ENCODE data around the gene DICER1.

The DICER1 gene

DNA sequence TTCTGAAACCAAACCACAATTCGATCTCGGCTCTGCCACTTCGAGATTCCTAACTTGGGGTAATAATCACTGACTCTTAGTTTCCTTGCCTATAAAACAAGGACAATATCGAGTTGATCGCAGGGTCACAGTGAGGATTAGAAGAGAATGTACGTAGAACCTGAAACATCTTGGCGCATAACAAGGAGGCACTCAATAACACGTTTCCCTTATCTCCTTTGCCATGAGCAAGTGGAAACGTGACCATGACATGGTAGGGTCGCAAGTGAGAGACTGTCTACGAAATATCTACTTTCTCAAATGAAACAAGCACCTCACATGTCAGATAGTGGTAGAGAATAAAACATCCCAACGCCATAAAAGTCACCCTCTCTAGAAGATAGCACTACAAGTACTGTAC lies 2.3 kb downstream of the DICER1 start:
- Histone ChIP-seq H3K27me3 (ENCODE audit: control insufficient read depth in 5 of 5, insufficient read depth in 4 of 5, low read length in 5 of 5) (no peaks in the 10 kb centered on the region), H3K9ac (ENCODE audit: low read length in 5 of 5) (no peak overlapping the region), H3K36me3 (ENCODE audit: control insufficient read depth in 5 of 5, insufficient read depth in 5 of 5, low read length in 5 of 5) (no peaks in the 10 kb centered on the region), H3K27ac (ENCODE audit: low read depth, low read length) (no peak overlapping the region), H3K9me3 (ENCODE audit: control insufficient read depth in 5 of 5, low read length in 5 of 5) (no peaks in the 10 kb centered on the region), H3K4me3 (ENCODE audit: low read depth in 1 of 5, low read length in 5 of 5) (peak overlapping the region in 4 of 5 donors; percentile 16 to 74 (median 26)), H3K4me1 (ENCODE audit: control insufficient read depth in 5 of 5, insufficient read depth in 5 of 5, low read length in 5 of 5) (peaks cover 3 to 57% (median 41%) of the 10 kb centered on the region in 5 donors)

DNA sequence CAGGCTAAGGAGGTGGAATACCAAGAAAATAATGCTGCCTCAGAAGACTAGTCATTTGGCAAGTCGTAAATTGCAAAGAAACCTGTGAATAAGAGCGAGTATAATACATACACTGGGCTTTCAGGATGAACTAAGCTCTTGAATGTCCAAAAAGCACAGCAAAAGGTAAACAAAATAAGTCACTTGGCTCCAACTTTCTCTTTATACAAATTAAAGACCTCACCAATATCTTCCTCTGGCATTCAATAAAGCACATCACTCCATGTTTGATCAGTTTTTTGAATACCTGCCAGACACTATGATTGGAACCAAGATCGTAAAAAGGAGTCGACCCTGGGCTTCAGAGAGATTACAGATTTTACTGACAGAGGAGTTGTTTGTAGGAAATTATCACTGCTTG lies 3.5 kb downstream of the DICER1 start:
- Histone ChIP-seq H3K9ac (ENCODE audit: low read length in 5 of 5) (no peak overlapping the region), H3K4me1 (ENCODE audit: control insufficient read depth in 5 of 5, insufficient read depth in 5 of 5, low read length in 5 of 5) (peaks cover 3 to 60% (median 44%) of the 10 kb centered on the region in 5 donors), H3K9me3 (ENCODE audit: control insufficient read depth in 5 of 5, low read length in 5 of 5) (no peaks in the 10 kb centered on the region), H3K4me3 (ENCODE audit: low read depth in 1 of 5, low read length in 5 of 5) (no peak overlapping the region), H3K27me3 (ENCODE audit: control insufficient read depth in 5 of 5, insufficient read depth in 4 of 5, low read length in 5 of 5) (no peaks in the 10 kb centered on the region), H3K36me3 (ENCODE audit: control insufficient read depth in 5 of 5, insufficient read depth in 5 of 5, low read length in 5 of 5) (no peaks in the 10 kb centered on the region), H3K27ac (ENCODE audit: low read depth, low read length) (no peak overlapping the region)

DNA sequence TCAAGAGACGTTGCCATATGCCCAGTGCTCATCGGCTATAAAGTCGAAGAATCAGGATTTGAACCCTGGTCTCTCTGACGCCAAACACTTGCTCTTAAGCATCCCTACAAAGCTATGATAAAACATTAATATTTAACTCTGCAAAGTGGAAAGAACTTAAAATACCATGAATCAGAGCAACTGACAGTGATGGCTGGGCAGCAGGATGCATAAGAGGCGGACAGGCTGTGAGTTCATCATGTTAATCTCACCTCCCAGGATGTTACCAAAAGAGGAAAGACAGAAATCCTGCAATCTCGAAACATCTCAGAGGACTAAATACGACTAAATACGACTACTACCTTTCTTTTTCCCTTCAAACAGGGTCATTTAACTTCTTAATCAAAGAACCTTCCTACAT lies 5.8 kb downstream of the DICER1 start:
- Histone ChIP-seq H3K27ac (ENCODE audit: low read depth, low read length) (no peak overlapping the region), H3K36me3 (ENCODE audit: control insufficient read depth in 5 of 5, insufficient read depth in 5 of 5, low read length in 5 of 5) (no peaks in the 10 kb centered on the region), H3K27me3 (ENCODE audit: control insufficient read depth in 5 of 5, insufficient read depth in 4 of 5, low read length in 5 of 5) (no peaks in the 10 kb centered on the region), H3K9ac (ENCODE audit: low read length in 5 of 5) (no peak overlapping the region), H3K4me3 (ENCODE audit: low read depth in 1 of 5, low read length in 5 of 5) (no peak overlapping the region), H3K9me3 (ENCODE audit: control insufficient read depth in 5 of 5, low read length in 5 of 5) (no peaks in the 10 kb centered on the region), H3K4me1 (ENCODE audit: control insufficient read depth in 5 of 5, insufficient read depth in 5 of 5, low read length in 5 of 5) (peaks cover 3 to 60% (median 44%) of the 10 kb centered on the region in 5 donors)

DNA sequence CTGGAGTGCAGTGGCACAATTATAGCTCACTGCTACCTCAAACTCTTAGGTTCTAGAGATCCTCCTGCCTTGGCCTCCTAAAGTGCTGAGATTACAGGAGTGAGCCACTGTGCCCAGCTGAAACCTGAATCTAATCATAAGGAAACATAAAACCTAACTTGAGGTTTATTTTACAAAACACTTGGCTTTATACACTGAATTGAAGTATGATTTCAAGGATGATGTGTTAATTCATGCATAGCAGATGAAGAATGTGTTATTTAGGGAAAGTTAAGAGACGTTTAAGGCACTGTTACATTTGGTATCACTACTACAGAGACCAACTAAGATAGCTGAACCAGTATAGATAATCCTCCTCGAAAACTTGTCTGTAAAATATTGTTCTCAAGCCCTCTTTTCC lies 6.4 kb downstream of the DICER1 start:
- Histone ChIP-seq H3K4me1 (ENCODE audit: control insufficient read depth in 5 of 5, insufficient read depth in 5 of 5, low read length in 5 of 5) (peaks cover 3 to 60% (median 40%) of the 10 kb centered on the region in 5 donors), H3K27me3 (ENCODE audit: control insufficient read depth in 5 of 5, insufficient read depth in 4 of 5, low read length in 5 of 5) (no peaks in the 10 kb centered on the region), H3K27ac (ENCODE audit: low read depth, low read length) (no peak overlapping the region), H3K36me3 (ENCODE audit: control insufficient read depth in 5 of 5, insufficient read depth in 5 of 5, low read length in 5 of 5) (no peaks in the 10 kb centered on the region), H3K4me3 (ENCODE audit: low read depth in 1 of 5, low read length in 5 of 5) (no peak overlapping the region), H3K9ac (ENCODE audit: low read length in 5 of 5) (no peak overlapping the region), H3K9me3 (ENCODE audit: control insufficient read depth in 5 of 5, low read length in 5 of 5) (no peaks in the 10 kb centered on the region)

DNA sequence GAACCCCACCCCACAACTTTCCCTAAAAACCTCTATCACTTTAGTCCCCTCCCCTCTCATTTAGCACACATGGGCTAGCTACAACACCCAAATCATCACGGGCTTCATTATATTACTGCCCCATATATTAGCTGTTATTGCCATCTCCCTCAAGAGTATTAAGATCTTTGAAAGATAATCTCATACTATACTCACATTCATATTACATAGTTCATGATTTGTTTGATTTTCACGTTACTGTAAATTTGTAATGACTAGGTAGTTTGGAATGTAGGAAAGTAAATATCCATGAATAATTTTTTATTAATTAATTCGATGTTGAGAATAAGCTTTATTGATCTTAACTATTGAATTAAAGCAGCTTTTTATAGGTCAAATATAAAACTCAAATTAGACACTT lies 7.9 kb downstream of the DICER1 start:
- H3K4me1 ChIP-seq (ENCODE audit: control insufficient read depth in 5 of 5, insufficient read depth in 5 of 5, low read length in 5 of 5): peaks cover 3 to 49% (median 26%) of the 10 kb centered on the region in 5 donors
- no peaks in the 10 kb centered on the region for H3K36me3 ChIP-seq (ENCODE audit: control insufficient read depth in 5 of 5, insufficient read depth in 5 of 5, low read length in 5 of 5)
- H3K9me3 ChIP-seq (ENCODE audit: control insufficient read depth in 5 of 5, low read length in 5 of 5): peaks cover 0 to 7% (median 3%) of the 10 kb centered on the region in 5 donors
- no peak overlapping the region for H3K27ac ChIP-seq (ENCODE audit: low read depth, low read length)
- H3K4me3 ChIP-seq (ENCODE audit: low read depth in 1 of 5, low read length in 5 of 5): no peak overlapping the region
- no peaks in the 10 kb centered on the region for H3K27me3 ChIP-seq (ENCODE audit: control insufficient read depth in 5 of 5, insufficient read depth in 4 of 5, low read length in 5 of 5)
- no peak overlapping the region for H3K9ac ChIP-seq (ENCODE audit: low read length in 5 of 5)

DNA sequence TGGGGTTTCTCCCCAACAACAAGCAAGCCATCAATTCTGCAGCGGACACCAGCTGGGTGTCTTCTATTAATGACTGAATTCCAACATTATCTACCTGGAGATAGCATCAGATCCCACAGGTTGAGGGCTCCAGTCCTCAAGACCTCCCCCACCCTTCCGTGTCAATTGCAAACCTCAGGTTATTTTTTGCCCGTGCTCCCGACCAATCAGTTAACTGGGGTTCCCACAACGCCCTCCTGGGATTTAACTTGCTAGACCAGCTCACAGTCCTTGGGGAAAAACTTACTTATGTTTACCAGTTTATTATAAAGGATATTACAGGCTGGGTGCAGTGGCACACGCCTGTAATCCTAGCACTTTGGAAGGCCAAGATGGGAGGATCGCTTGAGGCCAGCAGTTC lies 9.7 kb downstream of the DICER1 start:
- Histone ChIP-seq H3K36me3 (ENCODE audit: control insufficient read depth in 5 of 5, insufficient read depth in 5 of 5, low read length in 5 of 5) (no peaks in the 10 kb centered on the region), H3K27ac (ENCODE audit: low read depth, low read length) (no peak overlapping the region), H3K27me3 (ENCODE audit: control insufficient read depth in 5 of 5, insufficient read depth in 4 of 5, low read length in 5 of 5) (no peaks in the 10 kb centered on the region), H3K9ac (ENCODE audit: low read length in 5 of 5) (no peak overlapping the region), H3K9me3 (ENCODE audit: control insufficient read depth in 5 of 5, low read length in 5 of 5) (peaks cover 0 to 7% (median 3%) of the 10 kb centered on the region in 5 donors), H3K4me3 (ENCODE audit: low read depth in 1 of 5, low read length in 5 of 5) (no peak overlapping the region), H3K4me1 (ENCODE audit: control insufficient read depth in 5 of 5, insufficient read depth in 5 of 5, low read length in 5 of 5) (peaks cover 3 to 53% (median 38%) of the 10 kb centered on the region in 5 donors)

DNA sequence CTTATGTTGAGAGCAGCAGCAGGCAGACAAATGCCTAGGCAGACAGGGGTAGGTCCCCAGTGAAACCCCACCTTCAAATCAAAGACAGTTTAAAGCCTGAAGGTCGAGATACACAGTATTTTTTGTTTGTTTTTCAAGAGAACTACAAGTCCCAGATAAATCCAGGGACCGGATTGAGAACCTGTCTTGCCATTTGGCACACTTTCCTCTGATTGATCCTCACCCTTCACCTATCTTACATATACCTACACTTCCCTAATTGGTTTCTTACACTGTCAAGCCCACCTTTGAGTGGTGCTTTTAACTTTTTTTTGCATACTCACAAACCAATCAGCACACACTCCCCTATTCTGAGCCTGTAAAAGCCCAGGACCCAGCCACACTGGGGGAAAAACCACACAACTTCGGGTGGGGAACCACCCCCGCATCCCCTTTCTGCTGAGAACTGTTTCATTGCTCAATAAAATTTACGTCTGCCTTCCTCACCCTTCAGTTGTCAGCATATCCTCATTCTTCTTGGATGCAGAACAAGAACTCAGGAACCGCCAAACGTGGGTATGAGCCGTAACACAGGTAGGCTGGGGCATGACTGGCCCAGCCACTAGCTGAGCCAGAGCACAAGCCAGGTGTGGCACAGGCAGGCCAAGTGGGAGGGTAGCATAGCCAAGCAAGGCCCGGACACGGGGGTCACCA lies 11.1 kb downstream of the DICER1 start:
- Histone ChIP-seq H3K4me1 (ENCODE audit: control insufficient read depth in 5 of 5, insufficient read depth in 5 of 5, low read length in 5 of 5) (peaks cover 0 to 48% (median 37%) of the 10 kb centered on the region in 5 donors), H3K9me3 (ENCODE audit: control insufficient read depth in 5 of 5, low read length in 5 of 5) (peaks cover 0 to 7% (median 3%) of the 10 kb centered on the region in 5 donors), H3K4me3 (ENCODE audit: low read depth in 1 of 5, low read length in 5 of 5) (no peak overlapping the region), H3K27me3 (ENCODE audit: control insufficient read depth in 5 of 5, insufficient read depth in 4 of 5, low read length in 5 of 5) (no peaks in the 10 kb centered on the region), H3K9ac (ENCODE audit: low read length in 5 of 5) (no peak overlapping the region), H3K36me3 (ENCODE audit: control insufficient read depth in 5 of 5, insufficient read depth in 5 of 5, low read length in 5 of 5) (no peaks in the 10 kb centered on the region), H3K27ac (ENCODE audit: low read depth, low read length) (peak overlapping the region; percentile 3)

DNA sequence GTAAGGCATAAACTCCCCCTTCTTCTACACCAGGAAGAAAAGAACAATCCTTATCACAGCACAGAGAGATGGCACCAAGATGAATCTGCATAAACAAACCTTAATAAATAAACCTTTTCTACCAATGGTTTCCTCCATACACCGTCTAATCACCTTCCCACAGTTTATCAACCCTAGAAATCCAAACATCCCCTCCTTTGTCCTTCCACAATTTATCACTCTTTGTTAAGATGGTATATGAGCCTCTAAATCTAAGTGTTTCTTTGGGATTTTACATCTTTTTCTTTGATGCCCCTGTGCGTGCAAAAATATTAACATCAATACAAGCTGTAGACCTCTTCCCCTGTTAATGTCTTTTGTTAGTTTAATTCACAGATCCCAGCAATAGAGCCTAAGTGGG lies 12.5 kb downstream of the DICER1 start:
- H3K4me1 ChIP-seq (ENCODE audit: control insufficient read depth in 5 of 5, insufficient read depth in 5 of 5, low read length in 5 of 5): peaks cover 0 to 51% (median 48%) of the 10 kb centered on the region in 5 donors

DNA sequence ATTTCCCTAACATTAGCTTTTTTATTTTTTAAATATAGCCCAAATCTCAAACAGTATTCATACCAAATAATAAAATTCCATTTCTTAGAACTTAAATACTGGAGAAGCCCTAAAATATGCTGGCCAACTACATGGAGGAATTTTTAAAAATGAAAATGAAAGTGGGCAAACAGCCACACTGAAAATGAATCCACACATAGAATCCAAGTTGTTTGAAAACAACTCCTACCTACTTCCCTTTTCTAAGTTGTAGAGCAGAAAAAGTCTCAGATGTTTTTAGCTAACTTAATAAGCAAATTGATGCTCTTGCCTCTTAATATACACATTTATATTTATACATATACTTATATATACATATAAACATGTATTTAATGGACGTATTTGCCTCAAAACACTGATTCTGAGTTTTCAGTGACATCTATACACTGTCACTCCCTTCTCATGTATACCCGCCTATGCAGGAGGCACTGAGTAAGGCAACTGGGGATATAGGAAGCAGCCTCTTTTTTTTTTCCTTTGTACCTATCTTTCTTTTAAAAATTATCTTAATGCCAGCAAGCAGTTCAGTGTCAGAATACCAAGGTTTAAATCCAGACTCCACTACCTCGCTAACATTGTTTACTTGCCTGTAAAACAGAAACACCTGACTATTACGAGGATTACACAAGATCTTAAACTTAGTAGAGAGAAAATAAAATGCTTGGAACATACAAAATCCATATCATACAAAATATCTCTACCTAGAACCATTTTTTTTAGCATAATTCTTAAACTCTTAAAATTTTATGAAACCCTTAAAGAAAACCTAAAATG lies 13.3 kb downstream of the DICER1 start:
- Histone ChIP-seq H3K4me1 (ENCODE audit: control insufficient read depth in 5 of 5, insufficient read depth in 5 of 5, low read length in 5 of 5) (peaks cover 0 to 51% (median 47%) of the 10 kb centered on the region in 5 donors), H3K9ac (ENCODE audit: low read length in 5 of 5) (peak overlapping the region in 2 of 5 donors; percentile 1 to 44), H3K36me3 (ENCODE audit: control insufficient read depth in 5 of 5, insufficient read depth in 5 of 5, low read length in 5 of 5) (no peaks in the 10 kb centered on the region), H3K27ac (ENCODE audit: low read depth, low read length) (peak overlapping the region; percentile 78), H3K9me3 (ENCODE audit: control insufficient read depth in 5 of 5, low read length in 5 of 5) (peaks cover 0 to 7% (median 3%) of the 10 kb centered on the region in 5 donors), H3K27me3 (ENCODE audit: control insufficient read depth in 5 of 5, insufficient read depth in 4 of 5, low read length in 5 of 5) (no peaks in the 10 kb centered on the region), H3K4me3 (ENCODE audit: low read depth in 1 of 5, low read length in 5 of 5) (peak overlapping the region in 3 of 5 donors; percentile 4 to 36 (median 26))

More for the DNA sequence above, 12.5 kb downstream of the DICER1 start:
- H3K27ac ChIP-seq (ENCODE audit: low read depth, low read length): peak overlapping the region; percentile 59
- no peak overlapping the region for H3K9ac ChIP-seq (ENCODE audit: low read length in 5 of 5)
- no peaks in the 10 kb centered on the region for H3K36me3 ChIP-seq (ENCODE audit: control insufficient read depth in 5 of 5, insufficient read depth in 5 of 5, low read length in 5 of 5)
- no peak overlapping the region for H3K4me3 ChIP-seq (ENCODE audit: low read depth in 1 of 5, low read length in 5 of 5)
- no peaks in the 10 kb centered on the region for H3K27me3 ChIP-seq (ENCODE audit: control insufficient read depth in 5 of 5, insufficient read depth in 4 of 5, low read length in 5 of 5)
- H3K9me3 ChIP-seq (ENCODE audit: control insufficient read depth in 5 of 5, low read length in 5 of 5): peaks cover 0 to 7% (median 3%) of the 10 kb centered on the region in 5 donors

DNA sequence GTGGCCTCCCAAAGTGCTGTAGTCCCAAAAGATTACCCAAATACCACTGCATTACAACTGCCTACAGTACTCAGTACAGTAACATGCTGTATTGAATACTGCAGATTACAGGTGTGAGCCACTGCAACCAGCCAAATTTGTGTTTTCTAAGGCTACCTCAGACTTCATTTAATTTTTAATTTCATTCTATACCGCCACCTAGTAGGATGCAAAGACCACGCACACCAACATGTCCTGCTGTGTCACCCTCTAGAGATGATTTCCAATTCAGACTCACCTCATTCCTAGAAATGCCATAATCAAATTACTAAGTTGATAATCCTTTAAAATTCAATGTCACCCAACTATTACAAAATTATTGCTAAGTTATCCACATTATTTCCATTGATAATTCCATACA lies 15.1 kb downstream of the DICER1 start:
- Histone ChIP-seq H3K4me3 (ENCODE audit: low read depth in 1 of 5, low read length in 5 of 5) (no peak overlapping the region), H3K9ac (ENCODE audit: low read length in 5 of 5) (no peak overlapping the region), H3K27ac (ENCODE audit: low read depth, low read length) (peak overlapping the region; percentile 78), H3K27me3 (ENCODE audit: control insufficient read depth in 5 of 5, insufficient read depth in 4 of 5, low read length in 5 of 5) (no peaks in the 10 kb centered on the region), H3K4me1 (ENCODE audit: control insufficient read depth in 5 of 5, insufficient read depth in 5 of 5, low read length in 5 of 5) (peaks cover 0 to 46% (median 41%) of the 10 kb centered on the region in 5 donors), H3K9me3 (ENCODE audit: control insufficient read depth in 5 of 5, low read length in 5 of 5) (peaks cover 0 to 7% (median 3%) of the 10 kb centered on the region in 5 donors), H3K36me3 (ENCODE audit: control insufficient read depth in 5 of 5, insufficient read depth in 5 of 5, low read length in 5 of 5) (no peaks in the 10 kb centered on the region)
